A673 (cell line): Measurements from ENCODE around the gene FBXO42. TPM values are rescaled to one million over a fixed set of nuclear protein-coding genes. Genes with fewer than 3 reads are reported as not detected.

Experiments
- BruUV-seq: library from RNA; stranded (reverse); fragments of 400-500 nt; replicated peaks from 2 replicates; lab custom pipeline; 2021; lab: Mats Ljungman, UMichigan
- CTCF ChIA-PET: fragments of 300-600 bp; sonication (Branson Sonifier 250); formaldehyde crosslinking; loops from one replicate; lab custom pipeline; 2022; ENCODE audit warnings: antibody characterized with exemption; lab: Charles Lee
- POLR2A ChIA-PET: fragments of 300-600 bp; sonication (Branson Sonifier 250); formaldehyde crosslinking; loops from one replicate; lab custom pipeline; 2022; ENCODE audit warnings: antibody characterized with exemption; ENCODE audit not compliant: low non-redundant PET; lab: Charles Lee
- DNase-seq: peaks from one replicate; pipeline ENCODE4 v3.0.0-alpha.2; 2015; ENCODE audit warnings: low spot score
- H3K27ac ChIP-seq: fragments of 200-600 bp; sonication (generic); 2 replicates; pipeline ENCODE4 v1.5.1; 2016; ENCODE audit warnings: mixed run types, low read depth, mild to moderate bottlenecking, mixed read lengths, antibody characterized with exemption, low read length; ENCODE audit not compliant: poor library complexity, severe bottlenecking
- H3K27me3 ChIP-seq: fragments of 200-600 bp; sonication (generic); replicated peaks from 2 replicates; pipeline ENCODE4 v1.6.1; 2017; ENCODE audit warnings: mixed run types, low read depth, mild to moderate bottlenecking, mixed read lengths, antibody characterized with exemption, low read length; ENCODE audit not compliant: insufficient read depth, poor library complexity
- H3K36me3 ChIP-seq: fragments of 200-600 bp; sonication (generic); 2 replicates; pipeline ENCODE4 v1.6.1; 2016; ENCODE audit warnings: mixed run types, mild to moderate bottlenecking, mixed read lengths, antibody characterized with exemption, low read length; ENCODE audit not compliant: insufficient read depth, poor library complexity, severe bottlenecking
- H3K4me1 ChIP-seq: fragments of 200-600 bp; sonication (generic); 2 replicates; pipeline ENCODE4 v1.6.1; 2017; ENCODE audit warnings: mixed run types, mild to moderate bottlenecking, mixed read lengths, antibody characterized with exemption, low read length; ENCODE audit not compliant: insufficient read depth, poor library complexity, severe bottlenecking
- H3K4me3 ChIP-seq: fragments of 200-600 bp; sonication (generic); 2 replicates; pipeline ENCODE4 v1.5.1; 2016; ENCODE audit warnings: low read depth, mixed run types, mild to moderate bottlenecking, mixed read lengths, low read length; ENCODE audit not compliant: poor library complexity, severe bottlenecking
- H3K9me3 ChIP-seq: fragments of 200-600 bp; sonication (generic); 2 replicates; pipeline ENCODE4 v1.6.1; 2016; ENCODE audit warnings: mixed run types, low read depth, mild to moderate bottlenecking, mixed read lengths, antibody characterized with exemption, low read length; ENCODE audit not compliant: poor library complexity, severe bottlenecking
- EZH2 ChIP-seq: fragments of 200-600 bp; sonication (generic); IDR thresholded peaks from 2 replicates; pipeline ENCODE4 v1.6.1; 2017; ENCODE audit warnings: borderline replicate concordance, low read depth, mild to moderate bottlenecking, mixed read lengths, antibody characterized with exemption, low read length; ENCODE audit not compliant: poor library complexity, severe bottlenecking
- intact Hi-C: fragments of 100-400 bp; cut with micrococcal nuclease; formaldehyde crosslinking; loops from one replicate; pipeline ENCODE4 v1.10.0; 2022; ENCODE audit not compliant: unreplicated experiment
- total RNA-seq: library from RNA; stranded (reverse); gene quantifications from 2 replicates; pipeline ENCODE4 v1.2.3, GENCODE V29; 2021
- TF ChIP-seq, protein P1 (sequence below): fragments of 300-800, 200-600 bp; sonication (generic); conservative IDR thresholded peaks from 2 replicates; pipeline ENCODE4 v1.5.1; 2017; ENCODE audit warnings: low read depth, mild to moderate bottlenecking, antibody characterized with exemption, low read length, moderate library complexity, mixed read lengths

The FBXO42 gene
- total RNA-seq, 1 experiment from 2014 or later = 19.5 TPM

DNA sequence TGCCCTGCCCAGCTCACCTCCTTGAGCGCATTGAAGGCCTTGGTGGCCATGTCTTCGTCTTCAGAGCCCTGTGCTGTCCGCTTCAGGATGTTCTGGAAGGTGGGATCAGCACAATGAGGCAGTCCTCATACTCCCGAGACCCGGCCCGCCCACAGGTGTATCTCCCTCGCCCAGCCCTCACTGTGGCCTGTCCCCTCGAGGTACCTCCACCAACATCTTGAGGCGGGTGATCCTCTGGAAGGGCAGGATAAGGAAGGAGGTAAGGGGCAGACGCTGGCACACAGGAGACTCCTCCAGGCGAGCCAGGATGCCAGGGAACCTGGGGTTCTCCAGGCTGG lies 147.0 kb downstream of the FBXO42 start:
- ChIA-PET POLR2A (no interaction called here), CTCF (no interaction called here)
- DNase-seq = no peak
- BruUV-seq = no TSS peak
- peaks cover 9% of the 10 kb centered on the region for H3K4me1 ChIP-seq
- no peak overlapping the region for H3K4me3 ChIP-seq
- intact Hi-C loops = loop anchor here (10.0 kb wide), 1 partner anchor 159 kb away; the partner anchor contains the start of gene SZRD1
- no peak overlapping the region for H3K27ac ChIP-seq
- TF ChIP-seq EZH2 = no peak
- TF ChIP-seq, protein P1, sequence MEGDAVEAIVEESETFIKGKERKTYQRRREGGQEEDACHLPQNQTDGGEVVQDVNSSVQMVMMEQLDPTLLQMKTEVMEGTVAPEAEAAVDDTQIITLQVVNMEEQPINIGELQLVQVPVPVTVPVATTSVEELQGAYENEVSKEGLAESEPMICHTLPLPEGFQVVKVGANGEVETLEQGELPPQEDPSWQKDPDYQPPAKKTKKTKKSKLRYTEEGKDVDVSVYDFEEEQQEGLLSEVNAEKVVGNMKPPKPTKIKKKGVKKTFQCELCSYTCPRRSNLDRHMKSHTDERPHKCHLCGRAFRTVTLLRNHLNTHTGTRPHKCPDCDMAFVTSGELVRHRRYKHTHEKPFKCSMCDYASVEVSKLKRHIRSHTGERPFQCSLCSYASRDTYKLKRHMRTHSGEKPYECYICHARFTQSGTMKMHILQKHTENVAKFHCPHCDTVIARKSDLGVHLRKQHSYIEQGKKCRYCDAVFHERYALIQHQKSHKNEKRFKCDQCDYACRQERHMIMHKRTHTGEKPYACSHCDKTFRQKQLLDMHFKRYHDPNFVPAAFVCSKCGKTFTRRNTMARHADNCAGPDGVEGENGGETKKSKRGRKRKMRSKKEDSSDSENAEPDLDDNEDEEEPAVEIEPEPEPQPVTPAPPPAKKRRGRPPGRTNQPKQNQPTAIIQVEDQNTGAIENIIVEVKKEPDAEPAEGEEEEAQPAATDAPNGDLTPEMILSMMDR = no peak
- no peaks in the 10 kb centered on the region for H3K27me3 ChIP-seq
- no peaks in the 10 kb centered on the region for H3K9me3 ChIP-seq
- no peaks in the 10 kb centered on the region for H3K36me3 ChIP-seq

DNA sequence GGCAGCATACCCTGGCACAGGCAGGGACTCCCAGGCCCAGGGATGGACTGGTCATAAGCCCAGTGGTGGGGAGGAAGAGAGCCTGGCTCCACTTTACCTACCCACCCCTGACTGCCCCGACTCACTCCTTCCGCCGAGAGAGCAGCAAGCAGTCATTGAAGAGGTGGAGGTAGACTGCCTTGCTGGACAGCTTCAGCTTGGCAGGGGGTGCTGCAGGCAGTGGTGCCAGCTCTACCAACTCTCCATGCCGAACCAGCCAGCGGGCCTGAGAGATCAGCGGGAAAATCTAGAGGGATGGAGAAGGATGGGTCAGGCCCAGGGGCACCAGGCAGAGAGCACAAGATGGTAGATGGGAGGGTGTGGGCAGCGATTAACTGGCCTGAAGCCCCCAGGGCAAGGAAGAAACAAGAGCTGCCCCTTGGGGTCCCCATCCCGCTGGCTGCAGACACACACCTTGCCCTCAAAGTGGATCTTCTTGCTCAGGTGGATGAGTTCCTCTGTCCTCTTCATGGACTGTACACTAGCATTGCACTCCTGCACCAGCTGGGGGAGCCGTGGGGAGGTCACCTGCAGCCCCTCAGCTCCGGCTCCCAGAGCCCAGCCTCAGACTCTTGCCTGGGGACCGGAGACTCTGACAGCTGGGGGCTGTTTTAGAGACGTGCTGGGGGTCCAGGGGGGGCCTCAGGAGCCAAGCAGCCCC lies 147.5 kb downstream of the FBXO42 start:
- Histone ChIP-seq H3K36me3 (no peaks in the 10 kb centered on the region), H3K4me3 (no peak overlapping the region), H3K27me3 (no peaks in the 10 kb centered on the region), H3K27ac (no peak overlapping the region), H3K9me3 (no peaks in the 10 kb centered on the region), H3K4me1 (peaks cover 9% of the 10 kb centered on the region)
- ChIA-PET CTCF (no interaction called here), POLR2A (no interaction called here)
- no peak for TF ChIP-seq EZH2
- TF ChIP-seq, protein P1 = peak; percentile 56
- no TSS peak for BruUV-seq
- intact Hi-C loops = loop anchor here (10.0 kb wide), 1 partner anchor 160 kb away; the partner anchor contains the start of gene SZRD1
- peak; percentile 44 for DNase-seq

DNA sequence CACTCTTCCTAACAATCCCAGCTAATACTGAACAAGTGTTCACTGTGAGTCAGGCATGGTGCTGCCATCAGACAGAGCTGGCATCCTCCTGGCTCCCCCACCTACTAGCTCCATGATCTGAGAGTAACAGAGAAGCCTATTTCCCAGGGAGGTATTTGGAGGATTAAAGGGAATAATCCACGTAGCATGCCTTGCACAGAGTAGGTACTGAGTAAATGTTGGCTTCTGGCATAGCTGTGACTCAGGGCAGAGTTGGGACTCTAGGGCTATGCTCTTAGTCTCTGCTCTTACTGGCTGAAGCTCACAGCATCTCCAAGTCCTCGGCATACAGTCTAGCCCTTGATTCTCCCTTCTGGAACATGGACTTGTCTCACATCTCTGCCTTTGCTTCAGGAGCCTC lies 148.1 kb downstream of the FBXO42 start:
- CTCF ChIA-PET = no interaction called here
- intact Hi-C loops = loop anchor here (10.0 kb wide), 1 partner anchor 161 kb away; the partner anchor contains the start of gene SZRD1
- no peak for DNase-seq
- Histone ChIP-seq H3K4me3 (no peak overlapping the region), H3K27ac (no peak overlapping the region), H3K4me1 (peaks cover 9% of the 10 kb centered on the region), H3K9me3 (no peaks in the 10 kb centered on the region), H3K36me3 (no peaks in the 10 kb centered on the region), H3K27me3 (no peaks in the 10 kb centered on the region)
- no TSS peak for BruUV-seq
- TF ChIP-seq, protein P1 = no peak
- no peak for TF ChIP-seq EZH2
- POLR2A ChIA-PET = no interaction called here
